ENCODE measurements around the gene IL9.

The IL9 gene

GRCh38 chr5:135883441-135883840, 12.2 kb downstream of the IL9 start:
- Mint-ChIP-seq H3K4me1 (peaks cover 2% of the 10 kb centered on the region), H3K9me3 (no peaks in the 10 kb centered on the region), H3K27ac (no peak overlapping the region), H3K36me3 (ENCODE audit: low read depth) (no peaks in the 10 kb centered on the region), H3K4me3 (no peak overlapping the region), H3K27me3 (peaks cover 32% of the 10 kb centered on the region)
- DNase-seq (no peak), ATAC-seq (no peak)

GRCh38 chr5:135883026-135883425, 12.6 kb downstream of the IL9 start:
- Mint-ChIP-seq H3K27me3 (peaks cover 32% of the 10 kb centered on the region), H3K4me1 (peaks cover 2% of the 10 kb centered on the region), H3K9me3 (no peaks in the 10 kb centered on the region), H3K4me3 (no peak overlapping the region), H3K27ac (no peak overlapping the region), H3K36me3 (ENCODE audit: low read depth) (no peaks in the 10 kb centered on the region)
- DNase-seq: no peak
- ATAC-seq: no peak

GRCh38 chr5:135881819-135882218, 13.8 kb downstream of the IL9 start:
- Mint-ChIP-seq H3K27ac (no peak overlapping the region), H3K4me1 (no peaks in the 10 kb centered on the region), H3K27me3 (peaks cover 32% of the 10 kb centered on the region), H3K9me3 (no peaks in the 10 kb centered on the region), H3K4me3 (no peak overlapping the region), H3K36me3 (ENCODE audit: low read depth) (no peaks in the 10 kb centered on the region)
- ATAC-seq (no peak), DNase-seq (no peak)

- no peaks in the 10 kb centered on the region for H3K36me3 Mint-ChIP-seq (ENCODE audit: low read depth)
- ATAC-seq: no peak
Measured at GRCh38 chr5:135881244-135881643, 14.4 kb downstream of the IL9 start.

GRCh38 chr5:135880801-135881200, 14.8 kb downstream of the IL9 start:
- no peaks in the 10 kb centered on the region for H3K4me1 Mint-ChIP-seq
- ATAC-seq (no peak), DNase-seq (no peak)
- H3K4me3 Mint-ChIP-seq: no peak overlapping the region
- no peak overlapping the region for H3K27ac Mint-ChIP-seq
- peaks cover 32% of the 10 kb centered on the region for H3K27me3 Mint-ChIP-seq
- no peaks in the 10 kb centered on the region for H3K9me3 Mint-ChIP-seq
- no peaks in the 10 kb centered on the region for H3K36me3 Mint-ChIP-seq (ENCODE audit: low read depth)

More at GRCh38 chr5:135881244-135881643, 14.4 kb downstream of the IL9 start:
- Mint-ChIP-seq H3K4me1 (no peaks in the 10 kb centered on the region), H3K4me3 (no peak overlapping the region), H3K27ac (no peak overlapping the region), H3K27me3 (peaks cover 32% of the 10 kb centered on the region), H3K9me3 (no peaks in the 10 kb centered on the region)
- DNase-seq: no peak

GRCh38 chr5:135880278-135880677, 15.4 kb downstream of the IL9 start:
- peaks cover 30% of the 10 kb centered on the region for H3K27me3 Mint-ChIP-seq
- no peak overlapping the region for H3K4me3 Mint-ChIP-seq
- no peaks in the 10 kb centered on the region for H3K36me3 Mint-ChIP-seq (ENCODE audit: low read depth)
- no peaks in the 10 kb centered on the region for H3K9me3 Mint-ChIP-seq
- no peaks in the 10 kb centered on the region for H3K4me1 Mint-ChIP-seq
- no peak for DNase-seq
- no peak overlapping the region for H3K27ac Mint-ChIP-seq
- ATAC-seq: no peak

- H3K27ac Mint-ChIP-seq: no peak overlapping the region
- H3K4me1 Mint-ChIP-seq: no peaks in the 10 kb centered on the region
- no peaks in the 10 kb centered on the region for H3K9me3 Mint-ChIP-seq
- H3K36me3 Mint-ChIP-seq (ENCODE audit: low read depth): no peaks in the 10 kb centered on the region
- no peak overlapping the region for H3K4me3 Mint-ChIP-seq
- ATAC-seq (no peak), DNase-seq (no peak)
- H3K27me3 Mint-ChIP-seq: peaks cover 25% of the 10 kb centered on the region
Measured at GRCh38 chr5:135879591-135879990, 16.1 kb downstream of the IL9 start.

- ATAC-seq (no peak), DNase-seq (no peak)
- Mint-ChIP-seq H3K4me1 (no peaks in the 10 kb centered on the region), H3K4me3 (no peak overlapping the region), H3K36me3 (ENCODE audit: low read depth) (no peaks in the 10 kb centered on the region), H3K27me3 (peaks cover 18% of the 10 kb centered on the region), H3K27ac (no peak overlapping the region), H3K9me3 (no peaks in the 10 kb centered on the region)
Measured at GRCh38 chr5:135878156-135878620, 17.5 kb downstream of the IL9 start.

- ATAC-seq (no peak), DNase-seq (no peak)
- Mint-ChIP-seq H3K9me3 (no peaks in the 10 kb centered on the region), H3K4me3 (no peak overlapping the region), H3K36me3 (ENCODE audit: low read depth) (no peaks in the 10 kb centered on the region), H3K4me1 (no peaks in the 10 kb centered on the region), H3K27me3 (peaks cover 15% of the 10 kb centered on the region), H3K27ac (no peak overlapping the region)
Measured at GRCh38 chr5:135877570-135878155, 18.0 kb downstream of the IL9 start.

- Mint-ChIP-seq H3K4me3 (no peak overlapping the region), H3K36me3 (ENCODE audit: low read depth) (no peaks in the 10 kb centered on the region), H3K27ac (no peak overlapping the region), H3K9me3 (no peaks in the 10 kb centered on the region), H3K27me3 (peaks cover 8% of the 10 kb centered on the region), H3K4me1 (no peaks in the 10 kb centered on the region)
- no peak for DNase-seq
- ATAC-seq: no peak
Measured at GRCh38 chr5:135876146-135876545, 19.5 kb downstream of the IL9 start.

- Mint-ChIP-seq H3K4me3 (no peak overlapping the region), H3K9me3 (no peaks in the 10 kb centered on the region), H3K4me1 (no peaks in the 10 kb centered on the region), H3K27ac (no peak overlapping the region), H3K27me3 (peaks cover 3% of the 10 kb centered on the region), H3K36me3 (ENCODE audit: low read depth) (no peaks in the 10 kb centered on the region)
- DNase-seq: no peak
- ATAC-seq: no peak
Measured at GRCh38 chr5:135875567-135875966, 20.1 kb downstream of the IL9 start.

GRCh38 chr5:135874461-135874860, 21.2 kb downstream of the IL9 start:
- no peaks in the 10 kb centered on the region for H3K27me3 Mint-ChIP-seq
- ATAC-seq: no peak

GRCh38 chr5:135873831-135874230, 21.8 kb downstream of the IL9 start:
- ATAC-seq (no peak), DNase-seq (no peak)
- H3K9me3 Mint-ChIP-seq: no peaks in the 10 kb centered on the region
- no peak overlapping the region for H3K4me3 Mint-ChIP-seq
- no peaks in the 10 kb centered on the region for H3K27me3 Mint-ChIP-seq
- no peaks in the 10 kb centered on the region for H3K4me1 Mint-ChIP-seq
- no peaks in the 10 kb centered on the region for H3K36me3 Mint-ChIP-seq (ENCODE audit: low read depth)
- H3K27ac Mint-ChIP-seq: no peak overlapping the region

More at GRCh38 chr5:135874461-135874860, 21.2 kb downstream of the IL9 start:
- no peak overlapping the region for H3K4me3 Mint-ChIP-seq
- no peak for DNase-seq
- no peaks in the 10 kb centered on the region for H3K4me1 Mint-ChIP-seq
- H3K36me3 Mint-ChIP-seq (ENCODE audit: low read depth): no peaks in the 10 kb centered on the region
- H3K9me3 Mint-ChIP-seq: no peaks in the 10 kb centered on the region
- H3K27ac Mint-ChIP-seq: no peak overlapping the region

- H3K9me3 Mint-ChIP-seq: no peaks in the 10 kb centered on the region
- no peaks in the 10 kb centered on the region for H3K36me3 Mint-ChIP-seq (ENCODE audit: low read depth)
- H3K4me1 Mint-ChIP-seq: no peaks in the 10 kb centered on the region
- H3K27ac Mint-ChIP-seq: no peak overlapping the region
- DNase-seq: no peak
- no peak for ATAC-seq
- H3K27me3 Mint-ChIP-seq: no peaks in the 10 kb centered on the region
- no peak overlapping the region for H3K4me3 Mint-ChIP-seq
Measured at GRCh38 chr5:135871268-135871915, 24.2 kb downstream of the IL9 start.

GRCh38 chr5:135869935-135870334, 25.7 kb downstream of the IL9 start:
- Mint-ChIP-seq H3K36me3 (ENCODE audit: low read depth) (no peaks in the 10 kb centered on the region), H3K4me1 (no peaks in the 10 kb centered on the region), H3K27me3 (no peaks in the 10 kb centered on the region), H3K9me3 (no peaks in the 10 kb centered on the region), H3K4me3 (no peak overlapping the region), H3K27ac (no peak overlapping the region)
- DNase-seq (no peak), ATAC-seq (no peak)

All from activated naive CD8-positive, alpha-beta T cell treated with anti-CD3 and anti-CD28 coated beads, Interleukin-2, amount 50 U/mL, for 24 hours (primary cell).